ENCODE results near the gene WDR7. TPM values are rescaled to one million over a fixed set of nuclear protein-coding genes. Genes with fewer than 3 reads are reported as not detected.
A peak's percentile ranks its signal among the peaks of the same experiment; 100 is the strongest.

Gene WDR7
- total and polyA plus RNA-seq, 12 donors: 3.1 to 32.6 (median 28.0) TPM

DNA sequence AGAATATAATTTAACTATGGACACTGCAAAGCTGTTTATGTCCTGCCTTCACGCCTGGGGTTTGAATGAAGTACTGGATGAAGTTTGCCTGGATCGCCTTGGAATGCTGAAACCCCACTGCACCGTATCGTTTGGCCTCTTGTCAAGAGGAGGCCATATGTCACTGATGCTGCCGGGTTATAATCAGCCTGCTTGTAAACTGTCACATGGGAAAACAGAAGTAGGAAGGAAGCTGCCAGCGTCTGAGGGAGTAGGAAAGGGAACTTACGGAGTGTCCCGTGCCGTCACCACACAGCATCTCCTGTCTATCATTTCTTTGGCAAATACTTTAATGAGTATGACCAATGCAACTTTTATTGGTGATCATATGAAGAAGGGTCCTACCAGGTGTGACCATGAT is 105.8 kb downstream of the WDR7 start:
- 32 to 38% methylated on average over 9 of the region's 9 CpGs for WGBS, 2 donors
- H3K27me3 ChIP-seq: no peaks in the 10 kb centered on the region
- no peak overlapping the region for H3K4me3 ChIP-seq
- intact Hi-C loops (cut with DNase I): loop anchor here in 1 of 10 donors (10.0 kb wide), 1 partner anchor 108 kb away; no protein-coding TSS in a partner anchor
- no peak overlapping the region for H3K27ac ChIP-seq
- ATAC-seq: peak in 7 of 8 donors; percentile 27 to 73 (median 33)
- H3K36me3 ChIP-seq: peaks cover 0 to 26% (median 0%) of the 10 kb centered on the region in 9 donors
- peak in 1 of 2 donors; percentile 14 for DNase-seq
- peaks cover 0 to 12% (median 0%) of the 10 kb centered on the region in 9 donors for H3K4me1 ChIP-seq
- H3K9me3 ChIP-seq: peaks cover 0 to 9% (median 0%) of the 10 kb centered on the region in 11 donors
- no peak for TF ChIP-seq CTCF (IDR thresholded peaks at IDR 0.05)

GRCh38 chr18:56770097-56770496 is 118.9 kb downstream of the WDR7 start:
- no peak for TF ChIP-seq CTCF (IDR thresholded peaks at IDR 0.05)
- Histone ChIP-seq H3K27me3 (no peaks in the 10 kb centered on the region), H3K9me3 (no peaks in the 10 kb centered on the region), H3K27ac (no peak overlapping the region), H3K36me3 (peaks cover 0 to 29% (median 0%) of the 10 kb centered on the region in 9 donors), H3K4me1 (no peaks in the 10 kb centered on the region), H3K4me3 (no peak overlapping the region)
- 97 to 99% methylated on average over 3 of the region's 3 CpGs for WGBS, 2 donors
- intact Hi-C loops (cut with DNase I): no loop called here
- no peak for DNase-seq
- no peak for ATAC-seq

DNA sequence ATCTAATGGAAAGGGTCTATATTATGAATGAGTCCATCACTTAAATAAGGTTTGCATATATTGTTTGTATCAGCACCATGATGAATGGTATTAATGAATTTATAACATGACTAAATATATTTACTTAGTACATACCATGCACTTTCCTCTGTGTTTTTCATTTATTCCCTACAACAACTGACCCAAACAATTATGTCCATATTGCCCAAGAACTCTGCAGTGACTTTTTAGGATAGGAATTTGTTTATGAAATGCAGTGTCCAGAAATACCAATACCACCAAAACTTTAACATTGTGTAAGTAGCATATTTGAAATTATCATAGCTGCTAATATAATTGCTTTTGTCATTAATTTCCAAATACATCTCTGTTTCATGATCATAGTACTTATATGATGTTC is 119.7 kb downstream of the WDR7 start:
- DNase-seq: no peak
- Histone ChIP-seq H3K36me3 (peaks cover 0 to 37% (median 0%) of the 10 kb centered on the region in 9 donors), H3K27me3 (no peaks in the 10 kb centered on the region), H3K27ac (no peak overlapping the region), H3K9me3 (no peaks in the 10 kb centered on the region), H3K4me1 (no peaks in the 10 kb centered on the region), H3K4me3 (no peak overlapping the region)
- no peak for TF ChIP-seq CTCF (IDR thresholded peaks at IDR 0.05)
- intact Hi-C loops (cut with DNase I): no loop called here
- no peak for ATAC-seq

DNA sequence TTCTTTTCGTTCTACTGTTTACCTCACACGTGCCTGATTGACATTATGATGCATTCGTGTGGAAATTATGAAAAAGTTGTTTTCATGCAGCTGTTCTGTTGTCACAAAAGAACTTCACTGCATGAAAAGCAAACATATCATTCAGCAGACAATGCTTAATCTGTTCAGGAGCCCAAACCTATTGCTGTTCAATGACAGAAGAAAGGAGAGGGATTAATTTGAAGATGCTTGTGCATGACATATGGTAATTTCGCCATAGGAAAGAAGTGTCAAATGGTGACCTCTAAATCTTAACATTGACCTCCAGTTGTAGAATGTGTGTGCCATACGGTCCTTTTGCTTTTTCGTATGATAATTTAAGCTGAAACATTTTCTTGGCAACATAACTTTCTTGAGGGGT is 124.5 kb downstream of the WDR7 start:
- Histone ChIP-seq H3K4me1 (peaks cover 0 to 2% (median 0%) of the 10 kb centered on the region in 9 donors), H3K4me3 (no peak overlapping the region), H3K27ac (no peak overlapping the region), H3K9me3 (no peaks in the 10 kb centered on the region), H3K36me3 (peaks cover 0 to 46% (median 3%) of the 10 kb centered on the region in 9 donors), H3K27me3 (no peaks in the 10 kb centered on the region)
- no peak for DNase-seq
- intact Hi-C loops (cut with DNase I): no loop called here
- 91 to 93% methylated on average over 6 of the region's 6 CpGs for WGBS, 2 donors
- ATAC-seq: no peak
- no peak for TF ChIP-seq CTCF (IDR thresholded peaks at IDR 0.05)
